Inflammatory macrophage treated with lipopolysaccharide for 4 hours (primary cell): ENCODE results near the gene KCNH5.

Experiments
- DNase-seq: peaks from one replicate; pipeline ENCODE4 v3.0.0-alpha.2; 2020

KCNH5 gene, protein sequence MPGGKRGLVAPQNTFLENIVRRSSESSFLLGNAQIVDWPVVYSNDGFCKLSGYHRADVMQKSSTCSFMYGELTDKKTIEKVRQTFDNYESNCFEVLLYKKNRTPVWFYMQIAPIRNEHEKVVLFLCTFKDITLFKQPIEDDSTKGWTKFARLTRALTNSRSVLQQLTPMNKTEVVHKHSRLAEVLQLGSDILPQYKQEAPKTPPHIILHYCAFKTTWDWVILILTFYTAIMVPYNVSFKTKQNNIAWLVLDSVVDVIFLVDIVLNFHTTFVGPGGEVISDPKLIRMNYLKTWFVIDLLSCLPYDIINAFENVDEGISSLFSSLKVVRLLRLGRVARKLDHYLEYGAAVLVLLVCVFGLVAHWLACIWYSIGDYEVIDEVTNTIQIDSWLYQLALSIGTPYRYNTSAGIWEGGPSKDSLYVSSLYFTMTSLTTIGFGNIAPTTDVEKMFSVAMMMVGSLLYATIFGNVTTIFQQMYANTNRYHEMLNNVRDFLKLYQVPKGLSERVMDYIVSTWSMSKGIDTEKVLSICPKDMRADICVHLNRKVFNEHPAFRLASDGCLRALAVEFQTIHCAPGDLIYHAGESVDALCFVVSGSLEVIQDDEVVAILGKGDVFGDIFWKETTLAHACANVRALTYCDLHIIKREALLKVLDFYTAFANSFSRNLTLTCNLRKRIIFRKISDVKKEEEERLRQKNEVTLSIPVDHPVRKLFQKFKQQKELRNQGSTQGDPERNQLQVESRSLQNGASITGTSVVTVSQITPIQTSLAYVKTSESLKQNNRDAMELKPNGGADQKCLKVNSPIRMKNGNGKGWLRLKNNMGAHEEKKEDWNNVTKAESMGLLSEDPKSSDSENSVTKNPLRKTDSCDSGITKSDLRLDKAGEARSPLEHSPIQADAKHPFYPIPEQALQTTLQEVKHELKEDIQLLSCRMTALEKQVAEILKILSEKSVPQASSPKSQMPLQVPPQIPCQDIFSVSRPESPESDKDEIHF

DNA sequence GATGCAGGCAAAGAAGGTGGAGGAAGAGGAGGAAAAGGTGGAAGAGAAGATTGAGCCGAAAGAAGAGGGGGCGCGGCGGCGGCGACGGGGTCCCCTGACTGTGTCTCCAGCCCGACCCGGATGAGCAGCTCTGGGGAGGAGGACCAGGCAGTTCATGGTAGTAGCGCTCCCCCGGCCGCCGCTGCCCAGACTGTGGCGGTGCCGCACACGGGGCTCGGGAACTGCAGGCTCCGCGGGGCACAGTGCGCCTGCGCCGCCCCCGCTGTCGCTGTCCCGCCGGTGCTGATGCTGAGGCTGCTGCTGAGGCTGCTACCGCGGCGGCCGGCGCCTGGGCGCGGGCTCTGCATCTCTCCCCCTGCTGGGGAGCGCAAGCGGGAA lies at the start of gene KCNH5:
TSS of gene KCNH5 (minus strand) at position 225 of the 378 bp plus-strand sequence. CDS start 272 bp downstream, outside the sequence.
- no peak for DNase-seq

- DNase-seq: no peak
Observed at GRCh38 chr14:63091394-63091996, 46.2 kb upstream of the KCNH5 start.

GRCh38 chr14:63088865-63089264 lies 43.6 kb upstream of the KCNH5 start:
- DNase-seq: no peak

DNA sequence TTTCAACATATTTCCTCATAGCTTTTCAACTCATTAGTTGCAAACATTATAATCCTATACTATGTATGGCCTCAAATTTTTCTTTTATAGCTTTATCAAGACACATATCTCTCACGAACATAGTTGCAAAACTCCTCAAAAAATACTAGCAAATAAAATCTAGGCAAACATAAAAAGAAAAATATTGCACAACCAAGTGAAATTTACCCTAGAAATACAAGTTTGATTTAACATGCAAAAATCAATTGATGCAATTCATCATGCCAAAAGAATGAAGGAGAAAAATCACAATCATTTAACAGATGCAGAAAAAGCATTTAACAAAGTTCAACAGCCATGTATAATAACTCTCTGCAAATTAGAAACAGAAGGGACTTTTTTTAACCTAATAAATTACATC lies 33.3 kb upstream of the KCNH5 start:
- DNase-seq: no peak

DNA sequence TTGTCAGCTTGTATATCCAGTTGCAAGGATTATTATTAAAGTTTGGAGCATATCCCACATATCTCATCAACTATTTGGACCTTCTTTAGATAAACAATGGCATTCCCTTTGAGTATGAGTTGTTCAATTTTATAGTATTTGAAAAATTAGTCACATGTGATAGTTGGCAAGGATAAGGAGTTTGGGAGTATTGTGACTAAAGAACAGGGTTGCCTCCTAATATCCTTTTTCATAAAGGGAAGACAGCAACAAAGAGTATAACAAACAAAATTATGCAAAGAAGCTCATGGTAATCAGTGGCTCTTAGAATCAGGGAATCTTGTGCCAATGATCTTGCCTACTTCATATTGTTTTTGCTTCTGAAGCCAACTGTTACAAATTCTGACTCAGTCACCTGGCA lies 31.2 kb upstream of the KCNH5 start:
- no peak for DNase-seq

DNA sequence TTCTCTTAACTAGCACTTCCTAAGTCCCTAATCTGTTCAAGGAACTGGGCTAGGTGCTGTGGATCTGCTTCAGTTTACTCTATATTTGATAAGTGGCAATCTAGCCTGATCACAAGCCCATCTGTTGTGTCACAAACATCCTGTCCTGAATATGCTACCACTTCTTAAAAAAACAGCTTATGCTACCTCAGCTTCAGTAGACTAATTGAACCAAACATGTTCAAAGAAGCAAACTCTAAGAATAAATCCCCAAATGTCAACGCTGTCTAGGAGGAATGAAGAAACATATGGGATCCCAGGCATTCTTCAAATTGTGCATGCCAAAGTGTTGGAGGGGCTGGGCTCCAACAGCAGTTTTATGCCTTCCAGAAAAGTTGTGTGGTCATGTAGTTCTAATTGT lies 10.4 kb upstream of the KCNH5 start:
- no peak for DNase-seq

GRCh38 chr14:63051992-63052391 lies 6.7 kb upstream of the KCNH5 start:
- no peak for DNase-seq

DNA sequence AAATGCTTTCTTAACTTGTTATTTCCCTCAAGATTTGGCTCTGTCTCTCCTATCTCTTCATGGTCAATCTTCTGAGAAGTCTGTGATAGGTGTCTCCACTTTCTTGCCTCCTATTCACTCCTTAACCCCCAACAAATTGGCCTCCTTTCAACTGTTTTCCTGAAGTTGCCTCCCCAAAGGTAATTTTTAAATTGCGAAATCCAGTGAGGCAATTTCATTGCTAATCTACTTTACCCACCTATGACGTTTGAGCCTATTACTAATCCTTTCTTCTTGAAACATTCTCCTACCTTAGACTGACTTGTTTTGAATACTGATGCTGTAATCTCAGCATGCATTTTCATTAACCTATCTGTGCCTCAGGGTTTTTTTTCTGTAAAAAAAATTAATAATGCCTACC lies 6.0 kb upstream of the KCNH5 start:
- DNase-seq: no peak

DNA sequence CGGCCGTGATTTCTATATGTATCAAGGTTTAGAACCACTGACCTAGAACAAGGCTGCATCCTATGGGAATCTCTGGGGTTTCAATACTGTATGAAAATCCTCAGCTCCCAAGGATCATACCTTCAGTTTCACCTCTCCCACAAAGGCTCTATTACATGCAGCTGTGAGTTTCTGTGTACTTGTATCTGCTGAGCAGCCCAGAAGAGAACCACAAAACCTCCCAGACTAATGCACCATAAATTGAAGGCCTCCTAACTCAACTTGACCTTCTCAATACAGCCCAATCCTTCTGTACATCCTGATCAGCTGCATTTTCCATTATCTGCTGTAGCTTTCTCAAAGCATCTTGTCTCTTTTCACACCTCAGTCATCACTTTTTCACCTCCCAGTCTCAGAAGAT lies 5.4 kb upstream of the KCNH5 start:
- no peak for DNase-seq

- DNase-seq: no peak
Observed at GRCh38 chr14:63046339-63047268, 1.3 kb upstream of the KCNH5 start.

DNA sequence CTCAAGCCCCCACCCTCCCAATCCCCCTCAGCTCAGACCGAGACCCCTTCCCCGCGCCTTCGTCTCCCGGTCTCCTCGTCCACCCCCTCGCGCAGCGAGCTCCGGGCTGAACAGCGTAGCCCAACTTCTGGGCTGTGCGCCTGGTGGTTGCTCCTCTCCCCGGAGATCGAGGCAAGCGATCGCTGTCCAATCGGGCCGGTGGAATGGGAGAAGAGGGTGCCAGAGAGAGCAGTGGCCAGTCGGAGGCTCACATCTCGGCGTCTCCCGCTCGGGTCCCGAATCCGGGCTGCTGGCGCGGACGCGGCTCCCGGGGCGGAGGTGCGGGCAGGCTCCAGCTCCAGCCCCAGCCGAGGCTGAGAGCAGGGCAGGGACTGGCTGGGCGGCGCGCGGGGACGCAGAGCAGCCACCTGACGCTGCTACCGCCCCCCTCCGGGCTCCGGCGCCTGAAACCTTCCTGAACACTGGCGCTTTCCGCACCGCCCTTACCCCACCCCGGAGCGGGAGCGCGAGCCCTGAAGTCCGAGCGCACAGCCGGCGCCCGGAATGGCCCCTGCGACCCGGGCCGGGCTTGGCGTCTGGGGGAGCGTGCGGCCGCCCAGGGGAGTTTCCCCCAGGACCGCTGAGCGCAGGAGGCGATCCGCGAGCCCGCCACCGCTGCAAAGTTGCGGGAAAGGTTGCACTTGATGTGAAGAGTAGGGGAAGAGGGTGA lies 508 bp upstream of the KCNH5 start:
- DNase-seq: no peak

DNA sequence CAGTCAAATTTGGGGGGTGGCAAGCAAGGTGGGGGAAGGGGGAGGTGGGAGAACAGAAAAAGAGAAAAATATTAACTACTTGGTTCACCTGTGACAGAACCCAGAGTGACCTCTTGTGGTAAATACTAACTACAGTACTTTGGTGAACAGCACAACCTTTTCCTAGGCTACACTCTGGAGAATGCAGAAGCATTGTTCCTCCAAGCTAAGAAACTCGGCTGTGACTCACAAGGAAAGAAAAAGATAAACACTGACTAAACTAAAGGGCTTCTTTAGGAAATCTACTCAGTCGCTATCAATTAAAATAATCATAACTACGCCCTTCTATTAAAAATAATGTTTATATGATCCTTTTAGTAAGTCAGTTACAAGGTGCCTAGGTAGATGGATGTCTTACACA lies 5.4 kb downstream of the KCNH5 start:
- no peak for DNase-seq

DNA sequence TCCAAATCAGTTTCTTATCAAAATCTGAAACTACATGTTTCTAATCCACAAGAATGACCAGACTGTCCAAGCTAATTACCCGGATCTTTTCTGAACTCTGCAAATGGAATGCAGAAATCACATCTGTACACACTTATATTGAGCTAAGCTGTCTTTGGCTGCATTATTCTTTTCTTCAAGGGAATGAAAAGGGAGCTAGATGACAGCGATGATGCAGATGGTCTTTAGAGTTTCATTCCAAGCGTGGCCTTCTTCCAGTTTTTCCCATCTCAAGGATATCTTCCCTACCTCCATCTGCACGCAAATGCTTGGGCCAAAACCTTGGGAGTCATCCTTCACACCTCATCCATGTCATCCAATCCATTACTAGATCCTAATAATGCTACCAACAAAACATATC lies 12.6 kb downstream of the KCNH5 start:
- DNase-seq: no peak

- DNase-seq: no peak
Observed at GRCh38 chr14:63032076-63032475, 13.2 kb downstream of the KCNH5 start.

DNA sequence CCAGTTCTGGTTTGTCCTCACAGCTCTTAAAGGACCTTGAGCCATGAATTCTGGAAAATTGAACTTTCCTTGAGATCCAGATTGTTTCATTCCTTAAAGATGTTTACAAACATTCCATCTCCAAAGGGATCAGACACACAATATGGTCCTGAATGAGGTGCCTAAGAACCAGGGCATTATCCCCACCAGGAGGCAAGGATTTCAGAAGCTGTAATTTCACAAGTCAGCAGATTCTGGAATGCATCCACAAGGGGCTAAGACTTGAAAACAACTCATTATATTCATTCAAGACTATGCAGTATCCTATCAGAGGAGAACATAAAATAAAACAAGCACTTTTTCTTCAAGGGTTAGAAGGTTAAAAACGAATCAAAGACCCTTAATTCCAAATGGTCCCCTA lies 15.1 kb downstream of the KCNH5 start:
- no peak for DNase-seq

DNA sequence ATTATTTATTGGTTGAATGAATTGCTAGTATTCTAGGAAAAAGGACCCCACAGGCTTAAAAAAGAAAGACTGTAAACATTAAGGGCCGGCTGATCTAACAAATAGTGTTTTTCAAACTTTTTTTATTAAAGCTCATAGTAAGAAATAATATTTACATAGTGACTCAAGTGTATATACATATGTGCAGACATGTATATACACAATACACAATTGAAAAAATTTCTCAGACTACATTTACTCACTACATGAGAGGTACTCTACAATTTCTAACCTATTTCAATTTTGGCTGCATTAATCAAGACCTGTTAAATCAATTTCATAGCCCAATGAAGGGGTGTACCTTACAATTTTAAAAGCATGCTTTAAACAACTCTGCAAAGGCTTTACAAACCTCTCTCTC lies 17.5 kb downstream of the KCNH5 start:
- DNase-seq: no peak

GRCh38 chr14:63026491-63026890 lies 18.8 kb downstream of the KCNH5 start:
- no peak for DNase-seq

DNA sequence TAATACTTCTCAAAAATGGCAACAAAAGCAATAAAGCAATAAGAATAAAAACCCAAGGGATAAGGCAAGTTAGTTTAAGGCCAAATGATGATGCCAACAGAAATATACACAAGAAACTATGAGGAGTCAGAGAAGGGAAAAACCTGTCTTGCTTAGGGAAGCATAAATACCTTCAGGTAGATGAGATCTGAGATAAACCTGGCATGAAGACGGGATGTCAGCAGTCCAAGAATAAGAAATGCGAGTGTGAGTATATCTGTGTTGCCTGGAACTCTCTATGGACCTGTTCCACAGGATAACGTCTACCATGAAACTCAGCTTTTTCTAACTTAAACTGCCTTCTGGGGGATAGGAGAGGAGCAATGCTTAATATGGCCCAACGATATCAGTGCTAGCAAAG lies 30.6 kb downstream of the KCNH5 start:
- DNase-seq: no peak

DNA sequence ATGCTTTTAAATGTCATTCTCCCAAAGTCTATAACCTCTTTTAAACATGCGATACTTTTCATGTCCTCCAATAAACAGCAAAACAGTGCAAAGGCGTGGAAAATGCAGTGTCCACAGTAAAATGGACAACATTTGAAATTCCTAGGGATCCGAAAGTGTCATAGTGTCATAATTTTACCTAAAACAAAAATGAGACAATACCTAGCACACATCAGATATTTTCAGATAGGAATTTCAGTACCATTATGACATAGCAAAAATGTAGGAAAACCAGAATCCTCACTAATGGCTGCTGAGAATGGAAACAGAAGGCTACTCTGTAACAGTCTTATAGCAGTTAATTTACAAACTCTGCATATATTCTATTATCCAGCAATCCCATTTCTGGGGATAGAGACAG lies 33.1 kb downstream of the KCNH5 start:
- no peak for DNase-seq

GRCh38 chr14:63011623-63012022 lies 33.6 kb downstream of the KCNH5 start:
- DNase-seq: no peak

GRCh38 chr14:63009495-63009894 lies 35.8 kb downstream of the KCNH5 start:
- DNase-seq: no peak

GRCh38 chr14:63006531-63006930 lies 38.7 kb downstream of the KCNH5 start:
- DNase-seq: no peak
